ENCODE measurements around the gene BCL7A. TPM values are rescaled to one million over a fixed set of nuclear protein-coding genes. Genes with fewer than 3 reads are reported as not detected.

The BCL7A gene
- total and polyA plus RNA-seq, 2 donors (not counting 1 experiment from before 2014, with no cell fraction given) = 71.0 to 75.9 TPM

- POLR2A ChIA-PET = interaction anchor here (0.5 to 3.4 kb wide), 5 partner anchors 12 to 1411 kb away, joined by 3 to 23 read pairs (median 3); no protein-coding TSS in a partner anchor
- Mint-ChIP-seq H3K9me3 (ENCODE audit: insufficient read depth) (no peaks in the 10 kb centered on the region), H3K4me3 (peak overlapping the region; percentile 92), H3K27ac (peak overlapping the region; percentile 80), H3K4me1 (peaks cover 61% of the 10 kb centered on the region), H3K27me3 (no peaks in the 10 kb centered on the region)
- H2AFZ ChIP-seq (ENCODE audit: insufficient read depth, low read depth, low read length, poor library complexity, severe bottlenecking) = no peak overlapping the region
- H3K4me3 ChIP-seq (ENCODE audit: control extremely low read depth in 1 of 5, extremely low read depth in 1 of 5, insufficient read depth in 1 of 5, low read depth in 2 of 5, low read length in 4 of 5) = peak overlapping the region; percentile 63 to 88 (median 78)
- H3K79me2 ChIP-seq (ENCODE audit: control insufficient read depth, insufficient read depth, low read length) = peaks cover 70% of the 10 kb centered on the region
- peaks cover 0 to 8% of the 10 kb centered on the region in 2 experiments for H3K36me3 ChIP-seq (replicated peaks in 1 of 2; ENCODE audit: control extremely low read depth in 1 of 2, control insufficient read depth in 1 of 2, extremely low read depth in 1 of 2, insufficient read depth in 2 of 2, low read length in 1 of 2)
- H4K20me1 ChIP-seq (ENCODE audit: control insufficient read depth, insufficient read depth, low read length, poor library complexity, severe bottlenecking) = peaks cover 36% of the 10 kb centered on the region
- H3K4me2 ChIP-seq (replicated peaks; ENCODE audit: low read depth, low read length, poor library complexity, severe bottlenecking) = peak overlapping the region; percentile 81
- CTCF ChIA-PET = interaction anchor here (0.6 to 5.9 kb wide), 9 partner anchors 9 to 286 kb away, joined by 3 to 58 read pairs (median 4); partner anchors contain the start of genes CFAP251 and RHOF
- 18% methylated on average over 8 of the region's 18 CpGs for WGBS (ENCODE audit: insufficient coverage)
- H3K9ac ChIP-seq (ENCODE audit: low read length) = peak overlapping the region; percentile 74
- DNase-seq = no peak
- H3K4me1 ChIP-seq (ENCODE audit: control insufficient read depth in 2 of 2, insufficient read depth in 2 of 2, low read length in 2 of 2) = peaks cover 55 to 70% of the 10 kb centered on the region in 2 donors
- H3K27ac ChIP-seq (ENCODE audit: low read length in 2 of 2) = peak overlapping the region; percentile 25 to 74
- TF ChIP-seq CTCF (IDR thresholded peaks at IDR 0.05) = no peak
- no peak for TF ChIP-seq EZH2 (IDR thresholded peaks at IDR 0.05; ENCODE audit: borderline replicate concordance, insufficient read depth, low read depth, low read length, poor library complexity, severe bottlenecking)
- ATAC-seq (ENCODE audit: low read depth) = no peak
- intact Hi-C loops (cut with micrococcal nuclease) = loop anchor here (5.0 kb wide), 2 partner anchors 42 to 278 kb away; partner anchors contain the start of gene SETD1B
- H3K9me3 ChIP-seq (ENCODE audit: control extremely low read depth in 1 of 3, control insufficient read depth in 2 of 3, insufficient read depth in 1 of 3, low read length in 2 of 3) = no peaks in the 10 kb centered on the region
- H3K27me3 ChIP-seq (replicated peaks in 1 of 4; ENCODE audit: control extremely low read depth in 1 of 4, control insufficient read depth in 3 of 4, insufficient read depth in 4 of 4, low read length in 3 of 4) = no peaks in the 10 kb centered on the region
Measured at GRCh38 chr12:122080149-122081082, 58.7 kb downstream of the BCL7A start.

Data from B cell (primary cell).